SJCRH30 (cell line): Measurements from ENCODE around the gene SLC23A3. TPM values are rescaled to one million over a fixed set of nuclear protein-coding genes. Genes with fewer than 3 reads are reported as not detected.

Source experiments
- DNase-seq, 2 experiments: peaks; one replicate each; pipeline ENCODE4 v3.0.0-alpha.2; 2015 to 2020
- H3K27ac ChIP-seq: fragments of 250-450 bp; sonication (Bioruptor Pico); 2 replicates; pipeline ENCODE4 v1.5.1; 2020; ENCODE audit warnings: mild to moderate bottlenecking, moderate library complexity
- H3K27me3 ChIP-seq: fragments of 250-450 bp; sonication (Bioruptor Pico); 2 replicates; pipeline ENCODE4 v1.5.1; 2020; ENCODE audit warnings: mild to moderate bottlenecking, moderate library complexity
- H3K36me3 ChIP-seq: fragments of 250-450 bp; sonication (Bioruptor Pico); 2 replicates; pipeline ENCODE4 v1.5.1; 2020; ENCODE audit warnings: mild to moderate bottlenecking, moderate library complexity
- H3K4me1 ChIP-seq: fragments of 250-450 bp; sonication (Bioruptor Pico); 2 replicates; pipeline ENCODE4 v1.5.1; 2020; ENCODE audit warnings: mild to moderate bottlenecking, moderate library complexity
- H3K4me3 ChIP-seq: fragments of 250-450 bp; sonication (Bioruptor Pico); 2 replicates; pipeline ENCODE4 v1.5.1; 2020; ENCODE audit warnings: mild to moderate bottlenecking, moderate library complexity
- H3K9me3 ChIP-seq: fragments of 250-450 bp; sonication (Bioruptor Pico); replicated peaks from 2 replicates; pipeline ENCODE4 v1.5.1; 2020; ENCODE audit warnings: mild to moderate bottlenecking, moderate library complexity
- total RNA-seq: library from RNA; depleted of rRNA; stranded (reverse); fragments of >200 nt; shearing (Covaris generic); gene quantifications from 2 replicates; pipeline ENCODE4 v1.2.3, GENCODE V29; 2014

SLC23A3 gene
- total RNA-seq, 1 experiment from 2014 or later, result 0.10 TPM

DNA sequence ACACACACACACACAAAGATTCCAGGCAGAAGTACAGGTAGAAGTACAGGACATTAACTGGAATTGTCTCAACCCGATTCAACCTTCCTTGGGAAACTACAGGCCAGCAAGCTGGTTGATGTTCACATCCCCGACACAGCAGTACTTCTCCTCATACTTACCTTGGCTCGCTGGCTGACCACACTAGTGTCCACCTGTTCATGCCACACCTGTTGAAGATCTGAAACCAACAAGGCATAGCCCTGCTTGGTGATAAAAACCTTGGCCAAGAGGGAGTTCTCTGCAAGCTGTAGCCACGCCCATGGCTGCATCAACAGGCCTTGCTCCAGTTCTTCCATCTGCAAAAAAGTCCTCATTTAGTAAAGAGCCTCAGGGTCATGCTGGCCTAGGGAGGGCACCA lies 11.8 kb downstream of the SLC23A3 start:
- H3K27ac ChIP-seq, result no peak overlapping the region
- H3K4me1 ChIP-seq, result 0 out of 2 replicates have a peak, but pooled peaks cover 8% of the 10 kb centered on the region
- H3K9me3 ChIP-seq, result no peaks in the 10 kb centered on the region
- H3K27me3 ChIP-seq, result no peaks in the 10 kb centered on the region
- no peaks in the 10 kb centered on the region for H3K36me3 ChIP-seq
- no peak overlapping the region for H3K4me3 ChIP-seq
- DNase-seq, result no peak

- Histone ChIP-seq H3K9me3 (no peaks in the 10 kb centered on the region), H3K4me3 (no peak overlapping the region), H3K4me1 (0 out of 2 replicates have a peak, but pooled peaks cover 8% of the 10 kb centered on the region), H3K27ac (no peak overlapping the region), H3K27me3 (no peaks in the 10 kb centered on the region), H3K36me3 (no peaks in the 10 kb centered on the region)
- DNase-seq, result no peak
Observed at GRCh38 chr2:219157396-219157795, 12.4 kb downstream of the SLC23A3 start.

DNA sequence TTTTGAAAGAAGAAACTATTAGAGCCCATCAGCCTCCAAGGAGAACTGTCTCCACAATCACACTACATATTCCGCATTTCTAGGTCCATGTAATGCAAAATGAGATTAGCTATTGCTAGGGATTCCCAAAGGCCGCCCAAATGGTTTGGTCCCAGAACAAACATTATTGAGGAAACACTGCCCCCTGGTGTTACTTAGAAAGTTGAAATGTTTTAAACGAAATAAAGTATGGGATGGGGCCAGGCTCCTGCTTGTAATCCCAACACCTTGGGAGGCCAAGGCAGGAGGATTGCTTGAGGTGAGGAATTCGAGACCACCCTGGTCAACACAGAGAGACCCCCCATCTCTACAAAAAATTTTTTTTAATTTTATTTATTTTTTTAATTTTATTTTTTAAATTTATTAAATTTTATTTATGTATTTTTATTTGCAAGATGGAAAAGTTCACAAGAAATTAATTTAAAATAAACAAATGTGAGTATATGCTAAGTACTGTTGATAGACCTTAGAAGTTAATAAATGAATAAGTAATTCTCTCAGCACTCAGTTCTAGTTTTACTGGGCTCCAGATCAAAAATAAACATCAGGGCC lies 14.7 kb downstream of the SLC23A3 start:
- no peaks in the 10 kb centered on the region for H3K9me3 ChIP-seq
- 0 out of 2 replicates have a peak, but pooled peaks cover 2% of the 10 kb centered on the region for H3K36me3 ChIP-seq
- no peaks in the 10 kb centered on the region for H3K27me3 ChIP-seq
- H3K4me1 ChIP-seq, result 0 out of 2 replicates have a peak, but pooled peaks cover 4% of the 10 kb centered on the region
- H3K27ac ChIP-seq, result no peak overlapping the region
- DNase-seq, result peak; percentile 59 to 92
- H3K4me3 ChIP-seq, result no peak overlapping the region

- H3K4me3 ChIP-seq, result no peak overlapping the region
- no peaks in the 10 kb centered on the region for H3K27me3 ChIP-seq
- no peaks in the 10 kb centered on the region for H3K4me1 ChIP-seq
- H3K9me3 ChIP-seq, result no peaks in the 10 kb centered on the region
- DNase-seq, result peak in 1 of 2 experiments; percentile 23
- H3K27ac ChIP-seq, result no peak overlapping the region
- peaks cover 4% of the 10 kb centered on the region; the same call in 1 of the 2 replicates for H3K36me3 ChIP-seq
Observed at GRCh38 chr2:219149667-219150066, 20.2 kb downstream of the SLC23A3 start.

GRCh38 chr2:219142329-219142728 lies 27.5 kb downstream of the SLC23A3 start:
- H3K9me3 ChIP-seq, result no peaks in the 10 kb centered on the region
- H3K27me3 ChIP-seq, result no peaks in the 10 kb centered on the region
- no peaks in the 10 kb centered on the region for H3K4me1 ChIP-seq
- no peak overlapping the region for H3K27ac ChIP-seq
- H3K36me3 ChIP-seq, result peaks cover 6% of the 10 kb centered on the region; the same call in 1 of the 2 replicates
- peak; percentile 27 to 32 for DNase-seq
- H3K4me3 ChIP-seq, result no peak overlapping the region

- Histone ChIP-seq H3K4me1 (no peaks in the 10 kb centered on the region), H3K36me3 (0 out of 2 replicates have a peak, but pooled peaks cover 6% of the 10 kb centered on the region), H3K9me3 (no peaks in the 10 kb centered on the region), H3K27ac (no peak overlapping the region), H3K27me3 (no peaks in the 10 kb centered on the region), H3K4me3 (no peak overlapping the region)
- DNase-seq, result no peak
Observed at GRCh38 chr2:219140722-219141121, 29.1 kb downstream of the SLC23A3 start.

- no peaks in the 10 kb centered on the region for H3K4me1 ChIP-seq
- H3K9me3 ChIP-seq, result no peaks in the 10 kb centered on the region
- H3K27me3 ChIP-seq, result no peaks in the 10 kb centered on the region
- no peak for DNase-seq
- H3K4me3 ChIP-seq, result no peak overlapping the region
- H3K36me3 ChIP-seq, result no peaks in the 10 kb centered on the region
- H3K27ac ChIP-seq, result no peak overlapping the region
Observed at GRCh38 chr2:219133976-219134375, 35.9 kb downstream of the SLC23A3 start.

DNA sequence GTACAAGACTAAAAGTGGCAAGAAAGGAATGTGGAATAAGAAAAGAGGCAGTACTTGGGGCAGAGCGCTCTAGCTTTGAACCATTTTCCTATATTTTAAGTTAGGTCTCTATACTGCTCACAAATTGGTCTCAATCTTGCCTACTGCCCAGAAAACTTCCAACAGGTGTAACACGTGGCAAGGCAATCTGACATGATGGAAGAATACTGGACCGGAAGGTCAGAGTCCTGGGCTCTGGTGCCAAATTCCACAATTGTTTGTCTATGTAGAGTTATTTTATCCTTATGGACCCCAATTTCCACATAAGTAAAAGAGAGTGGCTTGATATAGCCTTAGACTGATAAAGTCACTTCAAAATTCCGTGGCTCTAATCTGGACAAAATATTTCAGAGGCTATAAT lies 38.1 kb downstream of the SLC23A3 start:
- Histone ChIP-seq H3K36me3 (no peaks in the 10 kb centered on the region), H3K27ac (no peak overlapping the region), H3K9me3 (no peaks in the 10 kb centered on the region), H3K4me3 (no peak overlapping the region), H3K4me1 (no peaks in the 10 kb centered on the region), H3K27me3 (no peaks in the 10 kb centered on the region)
- DNase-seq, result no peak

GRCh38 chr2:219131327-219131726 lies 38.5 kb downstream of the SLC23A3 start:
- Histone ChIP-seq H3K27ac (no peak overlapping the region), H3K4me3 (no peak overlapping the region), H3K4me1 (no peaks in the 10 kb centered on the region), H3K9me3 (no peaks in the 10 kb centered on the region), H3K27me3 (no peaks in the 10 kb centered on the region), H3K36me3 (no peaks in the 10 kb centered on the region)
- no peak for DNase-seq

GRCh38 chr2:219129589-219129988 lies 40.2 kb downstream of the SLC23A3 start:
- Histone ChIP-seq H3K27me3 (no peaks in the 10 kb centered on the region), H3K4me1 (no peaks in the 10 kb centered on the region), H3K9me3 (no peaks in the 10 kb centered on the region), H3K36me3 (no peaks in the 10 kb centered on the region), H3K4me3 (no peak overlapping the region), H3K27ac (no peak overlapping the region)
- no peak for DNase-seq

DNA sequence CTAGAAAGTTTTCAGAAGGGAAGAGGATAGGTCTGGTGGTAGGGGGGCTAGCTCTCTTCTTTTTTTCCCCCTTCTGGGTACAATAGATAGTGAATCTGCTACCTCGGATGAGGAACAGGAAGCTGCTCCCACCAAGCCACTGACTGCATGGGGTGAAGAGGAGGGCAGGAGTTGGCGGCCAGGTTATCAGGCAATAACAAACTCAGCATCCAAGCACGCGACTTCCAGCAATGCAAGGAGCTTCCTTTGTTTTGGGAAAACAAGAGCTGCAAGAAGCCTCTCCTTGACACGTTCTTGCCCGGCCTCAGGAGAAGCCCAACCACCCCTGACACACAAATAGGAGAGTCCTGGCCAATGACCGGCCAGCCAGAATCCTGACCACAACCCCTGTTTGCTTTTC lies 41.4 kb downstream of the SLC23A3 start:
- H3K27me3 ChIP-seq, result no peaks in the 10 kb centered on the region
- DNase-seq, result no peak
- H3K27ac ChIP-seq, result no peak overlapping the region

GRCh38 chr2:219127037-219127635 lies 42.7 kb downstream of the SLC23A3 start:
- Histone ChIP-seq H3K9me3 (no peaks in the 10 kb centered on the region), H3K36me3 (no peaks in the 10 kb centered on the region), H3K4me3 (no peak overlapping the region), H3K27ac (no peak overlapping the region), H3K27me3 (no peaks in the 10 kb centered on the region), H3K4me1 (no peaks in the 10 kb centered on the region)
- DNase-seq, result no peak

More for the DNA sequence above, 41.4 kb downstream of the SLC23A3 start:
- Histone ChIP-seq H3K4me3 (no peak overlapping the region), H3K4me1 (no peaks in the 10 kb centered on the region), H3K9me3 (no peaks in the 10 kb centered on the region), H3K36me3 (no peaks in the 10 kb centered on the region)

GRCh38 chr2:219126555-219126954 lies 43.3 kb downstream of the SLC23A3 start:
- Histone ChIP-seq H3K4me1 (no peaks in the 10 kb centered on the region), H3K9me3 (no peaks in the 10 kb centered on the region), H3K27ac (no peak overlapping the region), H3K4me3 (no peak overlapping the region), H3K27me3 (no peaks in the 10 kb centered on the region), H3K36me3 (no peaks in the 10 kb centered on the region)
- no peak for DNase-seq

- no peak overlapping the region for H3K27ac ChIP-seq
- no peaks in the 10 kb centered on the region for H3K36me3 ChIP-seq
- no peak for DNase-seq
- H3K4me1 ChIP-seq, result no peaks in the 10 kb centered on the region
- H3K27me3 ChIP-seq, result no peaks in the 10 kb centered on the region
- H3K9me3 ChIP-seq, result no peaks in the 10 kb centered on the region
- H3K4me3 ChIP-seq, result no peak overlapping the region
Observed at GRCh38 chr2:219125886-219126270, 44.0 kb downstream of the SLC23A3 start.

- no peaks in the 10 kb centered on the region for H3K4me1 ChIP-seq
- no peak for DNase-seq
- H3K9me3 ChIP-seq, result no peaks in the 10 kb centered on the region
- H3K27me3 ChIP-seq, result no peaks in the 10 kb centered on the region
- no peak overlapping the region for H3K4me3 ChIP-seq
- H3K27ac ChIP-seq, result no peak overlapping the region
- no peaks in the 10 kb centered on the region for H3K36me3 ChIP-seq
Observed at GRCh38 chr2:219125225-219125885, 44.5 kb downstream of the SLC23A3 start.
